T-helper 1 cell treated with Interleukin-12 subunit alpha and Interleukin-12 subunit beta and Interleukin-4 antibody, amounts not matched to agents 30 ng/mL and 1 ng/mL, for 36 hours (primary cell): ENCODE results near the gene MORF4L2. TPM values are rescaled to one million over a fixed set of nuclear protein-coding genes. Genes with fewer than 3 reads are reported as not detected.

ENCODE experiments used
- intact Hi-C: fragments of 100-400 bp; cut with micrococcal nuclease; formaldehyde crosslinking; loops from one replicate; pipeline ENCODE4 v1.15.1; 2024
- total RNA-seq: library from RNA; stranded (reverse); gene quantifications from 2 replicates; pipeline ENCODE4 v1.2.3, GENCODE V29; 2022

MORF4L2 gene
- total RNA-seq, 1 donor from 2014 or later = 120 TPM

DNA sequence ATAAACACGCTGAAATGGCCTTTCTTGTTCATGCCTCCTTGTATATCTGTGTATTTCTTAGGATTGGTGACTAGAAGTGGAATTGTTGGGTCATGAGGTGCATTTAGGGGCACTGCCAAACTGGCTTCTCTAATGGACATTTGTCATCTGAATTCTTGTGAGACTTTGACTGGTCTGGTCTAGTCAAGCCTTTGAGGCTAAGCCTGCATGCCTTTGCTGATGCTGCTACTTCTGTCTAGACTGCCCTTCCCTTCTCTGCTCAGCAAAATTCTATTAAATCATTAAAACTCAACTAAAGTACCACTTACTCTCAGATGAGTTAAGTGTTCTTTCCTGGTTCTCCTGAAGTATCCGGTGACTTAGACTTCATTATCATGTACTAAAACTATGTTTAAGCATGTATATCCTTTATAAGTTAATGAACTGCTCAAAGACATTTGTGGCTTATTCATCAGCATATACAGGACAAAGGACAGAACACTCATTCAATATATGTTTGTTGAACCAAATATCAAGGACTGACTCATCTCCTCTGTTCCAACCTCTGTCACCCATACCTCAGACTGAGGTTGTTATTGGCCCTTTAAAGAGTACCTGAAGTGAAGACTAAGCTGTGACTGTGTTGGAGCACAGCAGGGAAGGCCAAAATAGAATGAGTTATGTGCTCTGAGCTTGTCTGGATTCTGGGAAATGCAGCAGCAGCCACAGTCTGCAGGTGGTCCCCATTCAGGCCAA, 48.7 kb downstream of the MORF4L2 start:
- intact Hi-C loops = no loop called here

GRCh38 chrX:103635436-103635835, 51.1 kb downstream of the MORF4L2 start:
- intact Hi-C loops = no loop called here

DNA sequence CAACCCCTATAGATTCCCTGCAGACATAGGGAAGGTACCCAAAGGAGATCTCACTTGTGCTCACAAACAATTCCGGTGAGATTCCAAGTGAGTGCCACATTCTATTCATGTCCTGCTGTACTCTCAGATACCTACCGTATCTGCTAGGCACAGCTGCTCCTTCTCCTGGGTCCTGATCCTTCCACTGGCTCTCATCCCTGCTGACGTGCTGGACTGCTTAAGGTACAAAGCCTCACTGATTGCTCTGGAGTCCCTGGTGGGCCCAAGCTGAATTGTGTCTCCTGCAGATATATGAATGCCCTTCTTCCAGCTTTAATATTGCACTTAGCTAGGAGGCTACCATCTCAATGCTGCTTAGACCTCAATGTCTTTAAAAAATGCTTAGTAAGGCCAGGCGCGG, 55.4 kb downstream of the MORF4L2 start:
- intact Hi-C loops = no loop called here

- intact Hi-C loops = no loop called here
These were observed 56.4 kb downstream of the MORF4L2 start for GRCh38 chrX:103630171-103630511.

- intact Hi-C loops = loop anchor here (1.0 to 5.0 kb wide), 2 partner anchors 42 to 56 kb away; partner anchors contain the start of gene TCEAL4
These were observed 57.0 kb downstream of the MORF4L2 start for GRCh38 chrX:103629318-103630170.

DNA sequence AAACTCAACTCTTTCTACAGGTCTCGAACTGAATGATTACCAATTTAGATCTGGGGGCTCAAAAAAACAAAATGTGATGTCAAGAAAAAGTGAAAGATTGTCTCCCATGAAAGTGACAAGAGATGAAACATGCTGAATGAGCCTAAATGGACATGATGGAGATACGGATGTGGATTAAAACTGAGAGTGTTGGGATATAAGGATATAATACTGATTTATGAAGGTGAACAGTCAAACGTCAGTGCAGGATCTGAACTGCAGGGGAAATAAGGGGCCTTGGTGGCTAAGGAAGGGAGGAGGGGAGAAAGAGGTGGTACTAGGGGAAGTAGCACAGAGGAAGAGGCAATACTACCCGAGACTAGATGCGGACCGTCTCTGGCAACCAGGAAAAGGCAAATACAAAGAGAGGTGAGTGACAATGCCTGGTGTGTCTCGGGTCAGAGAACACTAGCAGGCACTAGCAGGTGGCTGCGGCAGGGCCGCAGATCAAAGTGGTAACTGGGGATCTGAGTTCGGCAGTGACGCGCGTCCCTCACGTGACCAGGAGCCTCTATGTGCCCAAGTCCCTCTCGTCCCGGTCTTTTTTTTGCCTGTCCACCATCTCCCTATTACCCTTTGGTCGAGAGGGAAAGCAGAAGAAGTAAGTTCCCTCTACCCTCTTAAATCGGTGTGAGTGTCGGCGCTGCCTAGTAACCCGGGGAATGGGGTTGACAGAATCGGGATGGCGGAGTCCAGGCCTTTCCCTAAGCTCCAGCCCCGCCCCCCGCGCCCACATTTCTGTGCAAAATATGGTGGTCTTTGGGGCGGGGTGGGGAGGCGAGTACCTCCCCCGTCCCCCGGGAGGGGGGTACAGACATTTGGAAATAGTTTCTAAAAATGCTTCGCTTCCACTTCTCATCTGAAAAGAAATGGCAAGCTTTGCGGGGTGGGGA, 57.8 kb downstream of the MORF4L2 start, which contains the start of gene TCEAL1:
Gene TCEAL1, plus strand, starts transcription at position 590 of the 932 bp plus-strand sequence. CDS start 942 bp downstream, outside the sequence.
- intact Hi-C loops = loop anchor here (1.0 to 5.0 kb wide), 3 partner anchors 41 to 95 kb away; partner anchors contain the start of gene TCEAL4

GRCh38 chrX:103626855-103627254, 59.6 kb downstream of the MORF4L2 start:
- intact Hi-C loops = loop anchor here (5.0 kb wide), 1 partner anchor 40 kb away; the partner anchor contains the start of gene TCEAL4

Other genes with a start within 250 kb of the MORF4L2 start
- gene RAB40A, start 167.2 kb downstream of the MORF4L2 start, total RNA-seq = 0.20 and 0.32 TPM in 2 replicates
- 1.5 and 2.5 TPM in 2 replicates for gene TCEAL4, start 101.2 kb downstream of the MORF4L2 start, total RNA-seq
- 0.49 and 0.80 TPM in 2 replicates for gene TCEAL3, start 78.7 kb downstream of the MORF4L2 start, total RNA-seq
- 2.4 and 2.8 TPM in 2 replicates for gene TCEAL1, start 57.7 kb downstream of the MORF4L2 start, total RNA-seq
- not detected in 2 replicates for gene TMEM31, start 24.2 kb upstream of the MORF4L2 start, total RNA-seq
- gene PLP1, start 90.1 kb upstream of the MORF4L2 start, total RNA-seq = not detected in 2 replicates
- gene RAB9B, start 145.6 kb upstream of the MORF4L2 start, total RNA-seq = 0.56 and 0.64 TPM in 2 replicates